HT1080 (cell line): ENCODE measurements around the gene MPP2. TPM values are rescaled to one million over a fixed set of nuclear protein-coding genes. Genes with fewer than 3 reads are reported as not detected.
"Not testable (repeated sequence)": the region's sequence is repeated elsewhere in the genome, so short reads cannot be mapped to it uniquely, and the experiment has no call there.

Source experiments
- DNase-seq: peaks from one replicate; pipeline ENCODE4 v3.0.0-alpha.2; 2015; ENCODE audit warnings: low read depth
- total RNA-seq: library from RNA; depleted of rRNA; stranded (reverse); fragments of >200 nt; shearing (Covaris generic); gene quantifications from 2 replicates; pipeline ENCODE4 v1.2.3, GENCODE V29; 2014

The MPP2 gene
- total RNA-seq, 1 experiment from 2014 or later: 0.27 TPM

GRCh38 chr17:43852571-43852970 lies 54.8 kb downstream of the MPP2 start:
- no peak for DNase-seq

DNA sequence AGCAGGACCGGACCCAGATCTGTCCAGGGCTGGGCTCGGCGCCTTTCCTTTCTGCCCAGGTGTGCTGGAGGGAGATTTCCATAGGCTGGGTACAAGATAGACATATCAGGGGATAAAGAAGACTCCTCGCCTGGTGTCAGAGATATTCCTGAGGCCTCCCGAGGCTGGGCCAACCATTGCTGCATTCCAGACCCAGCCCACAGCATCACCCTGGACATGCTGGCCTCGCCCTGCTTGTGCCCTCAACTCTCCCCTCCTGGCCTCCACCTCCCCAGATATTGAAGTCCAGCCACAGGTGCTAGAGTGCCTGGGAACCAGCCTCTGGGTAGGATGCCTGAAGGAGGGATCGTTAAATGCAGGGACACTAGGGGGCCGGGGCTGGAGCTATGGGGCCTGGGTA lies 58.2 kb downstream of the MPP2 start:
- DNase-seq: no peak

DNA sequence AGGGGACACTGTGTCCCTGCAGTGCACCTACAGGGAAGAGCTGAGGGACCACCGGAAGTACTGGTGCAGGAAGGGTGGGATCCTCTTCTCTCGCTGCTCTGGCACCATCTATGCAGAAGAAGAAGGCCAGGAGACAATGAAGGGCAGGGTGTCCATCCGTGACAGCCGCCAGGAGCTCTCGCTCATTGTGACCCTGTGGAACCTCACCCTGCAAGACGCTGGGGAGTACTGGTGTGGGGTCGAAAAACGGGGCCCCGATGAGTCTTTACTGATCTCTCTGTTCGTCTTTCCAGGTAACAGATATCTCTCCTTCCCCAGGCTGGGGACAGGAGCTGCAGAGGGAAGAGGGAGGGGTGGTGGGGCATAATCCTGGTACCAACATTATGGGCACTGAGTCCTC lies 58.7 kb downstream of the MPP2 start:
- no peak for DNase-seq

GRCh38 chr17:43846963-43847371 lies 60.4 kb downstream of the MPP2 start, which contains the start of gene CD300LG:
TSS of gene CD300LG (plus strand) at chr17:43847176. CDS start at chr17:43847217, 41 bp downstream.
- no peak for DNase-seq

DNA sequence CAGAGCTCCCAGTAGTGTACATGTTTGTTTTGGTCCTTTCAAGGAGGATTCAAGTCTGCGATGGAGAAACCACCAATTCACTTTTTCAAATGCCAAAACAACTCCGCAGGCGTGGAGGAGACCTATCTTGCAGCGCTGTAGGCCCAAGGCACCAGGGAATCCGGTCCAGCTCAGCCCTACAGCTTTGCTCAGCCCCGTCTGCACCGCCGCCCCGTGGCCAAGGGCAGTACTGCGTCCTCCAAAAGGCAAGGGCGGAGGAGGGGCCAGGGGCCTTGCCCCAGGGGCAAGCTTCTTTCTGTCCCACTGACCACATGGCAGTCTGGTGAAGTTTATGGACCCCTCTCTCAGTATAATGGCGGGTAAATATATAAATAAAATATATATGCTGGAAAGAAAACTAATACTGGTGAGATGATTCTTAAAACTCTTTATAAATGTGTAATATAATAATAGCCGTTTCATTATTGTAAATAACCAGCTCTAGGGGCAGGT lies 61.1 kb downstream of the MPP2 start:
- peak; percentile 56 for DNase-seq

DNA sequence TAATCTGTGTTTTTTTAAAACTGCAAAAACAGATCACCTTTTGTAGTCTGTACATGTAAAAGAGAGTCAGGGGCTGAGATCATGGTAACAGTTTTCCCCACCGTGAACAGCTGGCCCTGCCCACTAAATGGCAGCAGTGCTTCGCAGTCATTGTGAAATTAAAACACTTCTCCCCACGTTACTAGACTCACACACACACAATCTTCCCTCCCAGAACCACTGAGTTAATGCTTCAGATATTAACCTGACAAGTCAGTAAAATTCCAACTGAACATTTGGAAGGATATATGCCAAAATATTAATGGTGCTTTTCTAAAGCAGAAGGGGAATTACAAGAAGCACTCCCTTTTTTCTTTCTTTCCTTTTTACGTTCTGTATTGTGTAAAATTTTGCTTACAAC lies 61.6 kb downstream of the MPP2 start:
- DNase-seq: no peak

- DNase-seq: no peak
Observed at GRCh38 chr17:43844241-43844640, 63.1 kb downstream of the MPP2 start.

- DNase-seq: no peak
Observed at GRCh38 chr17:43842975-43843325, 64.4 kb downstream of the MPP2 start.

DNA sequence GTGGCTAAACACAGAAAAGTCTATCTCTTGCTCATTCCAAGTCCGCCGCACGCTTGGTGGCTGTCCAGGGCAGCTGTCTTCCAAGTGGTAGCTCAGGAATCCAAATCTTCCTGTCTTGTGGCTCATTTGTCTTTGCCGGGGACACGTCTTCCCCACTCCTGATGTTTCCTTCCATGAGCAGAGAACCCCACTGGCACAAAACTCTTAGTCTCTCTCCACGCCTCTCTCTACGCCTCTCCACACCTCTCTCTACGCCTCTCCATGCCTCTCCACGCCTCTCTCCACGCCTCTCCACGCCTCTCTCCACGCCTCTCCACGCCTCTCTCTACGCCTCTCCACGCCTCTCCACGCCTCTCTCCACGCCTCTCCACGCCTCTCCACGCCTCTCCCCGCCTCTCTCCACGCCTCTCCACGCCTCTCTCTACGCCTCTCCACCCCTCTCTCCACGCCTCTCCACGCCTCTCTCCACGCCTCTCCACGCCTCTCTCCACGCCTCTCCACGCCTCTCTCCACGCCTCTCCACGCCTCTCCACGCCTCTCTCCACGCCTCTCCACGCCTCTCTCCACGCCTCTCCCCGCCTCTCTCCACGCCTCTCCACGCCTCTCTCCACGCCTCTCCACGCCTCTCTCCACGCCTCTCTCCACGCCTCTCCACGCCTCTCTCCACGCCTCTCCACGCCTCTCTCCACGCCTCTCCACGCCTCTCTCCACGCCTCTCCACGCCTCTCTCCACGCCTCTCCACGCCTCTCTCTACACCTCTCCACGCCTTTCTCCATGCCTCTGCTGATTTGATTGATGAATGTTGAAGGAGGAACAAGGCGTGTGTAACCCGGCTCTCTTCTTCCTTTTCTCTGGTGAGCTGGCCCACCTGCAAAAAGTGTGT lies 65.0 kb downstream of the MPP2 start:
- not testable (repeated sequence) for DNase-seq

GRCh38 chr17:43841282-43841681 lies 66.1 kb downstream of the MPP2 start:
- DNase-seq: no peak

DNA sequence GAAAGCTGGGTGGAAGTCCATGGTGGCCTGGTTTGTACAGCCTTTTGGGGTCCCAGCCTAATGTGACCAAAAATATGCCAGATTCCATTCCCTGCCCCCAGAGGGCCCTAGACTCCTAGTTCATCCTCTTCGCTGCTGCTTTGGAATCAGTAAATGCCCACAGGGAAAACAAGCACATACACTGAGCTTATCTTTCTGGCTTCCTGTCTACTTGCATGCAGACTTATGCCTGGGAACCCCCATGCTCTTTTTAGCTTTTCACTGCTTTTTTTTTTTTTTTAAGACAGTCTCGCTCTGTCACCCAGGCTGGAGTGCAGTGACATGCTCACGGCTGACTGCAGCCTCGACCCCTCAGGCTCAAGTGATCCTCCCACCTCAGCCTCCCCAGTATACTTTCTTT lies 66.5 kb downstream of the MPP2 start:
- peak; percentile 15 for DNase-seq

DNA sequence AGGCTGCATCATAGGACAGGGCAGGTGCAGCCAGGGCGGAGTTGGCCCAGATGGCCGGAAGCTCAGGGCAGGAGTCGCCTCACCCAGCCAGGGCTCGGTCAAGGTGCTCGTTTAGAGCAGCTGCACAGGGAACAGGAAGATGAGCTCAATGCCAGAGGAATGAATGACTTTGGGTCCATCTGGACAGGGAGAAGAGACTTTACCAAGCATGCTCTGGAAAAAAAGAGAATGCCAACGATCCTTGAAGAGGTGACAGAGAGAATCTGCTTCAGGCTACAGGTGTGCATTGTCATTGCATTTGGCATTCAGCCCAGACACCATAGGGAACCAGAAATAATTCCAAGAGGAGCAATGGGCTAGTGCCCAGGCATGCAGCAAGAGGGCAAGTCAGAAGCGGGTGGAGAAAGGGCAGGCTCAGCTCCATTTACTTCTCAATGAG lies 67.6 kb downstream of the MPP2 start:
- DNase-seq: peak; percentile 8

GRCh38 chr17:43834106-43834505 lies 73.2 kb downstream of the MPP2 start:
- no peak for DNase-seq

DNA sequence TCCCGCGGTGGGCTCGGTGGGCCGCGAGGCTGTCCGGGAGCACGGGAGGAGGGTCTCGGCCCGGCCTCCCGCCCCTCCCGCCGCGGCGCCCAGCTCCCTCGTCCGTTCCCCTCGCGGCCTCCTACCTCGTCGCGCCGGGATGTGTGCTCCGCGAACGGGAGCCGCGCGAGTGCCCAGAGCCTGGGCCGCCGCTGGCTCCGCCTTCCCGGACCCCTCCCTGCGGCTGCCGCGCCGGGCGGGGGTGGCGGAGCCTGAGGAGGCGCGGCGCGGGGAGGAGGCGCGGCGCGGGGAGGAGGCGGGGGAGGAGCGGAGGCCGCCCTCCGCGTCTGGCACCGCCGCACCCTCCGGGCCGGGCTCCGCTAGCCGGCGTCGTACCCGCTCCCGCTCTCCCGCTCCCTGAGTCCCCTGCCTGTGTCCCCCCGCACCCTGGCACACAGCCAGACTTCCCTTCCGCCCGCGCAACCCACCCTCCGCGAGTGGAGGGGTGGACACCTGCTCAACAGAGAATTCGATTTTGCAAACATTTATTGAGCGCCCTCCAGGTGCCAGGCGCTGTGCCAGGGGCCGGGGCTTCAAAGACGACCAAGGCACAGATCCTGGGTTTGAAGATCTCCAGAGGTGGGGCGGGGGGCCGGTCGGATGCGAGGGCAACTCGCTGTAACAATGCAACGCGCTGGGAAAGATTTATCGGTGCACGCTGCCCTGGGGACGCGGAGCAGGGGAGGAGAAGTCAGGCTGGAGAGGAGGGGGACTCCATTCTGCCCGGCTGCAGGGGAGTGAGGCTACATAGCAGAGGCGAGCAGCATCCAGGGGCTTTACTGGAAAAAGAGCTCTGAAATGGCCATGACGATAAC lies 74.1 kb downstream of the MPP2 start, which contains the start of gene MPP3:
Gene MPP3, minus strand, starts transcription at position 171 of the 854 bp plus-strand sequence. CDS start 1,240 bp downstream, outside the sequence.
- DNase-seq: peak; percentile 51

- DNase-seq: peak; percentile 72
Observed at GRCh38 chr17:43832168-43832975, 75.0 kb downstream of the MPP2 start.

DNA sequence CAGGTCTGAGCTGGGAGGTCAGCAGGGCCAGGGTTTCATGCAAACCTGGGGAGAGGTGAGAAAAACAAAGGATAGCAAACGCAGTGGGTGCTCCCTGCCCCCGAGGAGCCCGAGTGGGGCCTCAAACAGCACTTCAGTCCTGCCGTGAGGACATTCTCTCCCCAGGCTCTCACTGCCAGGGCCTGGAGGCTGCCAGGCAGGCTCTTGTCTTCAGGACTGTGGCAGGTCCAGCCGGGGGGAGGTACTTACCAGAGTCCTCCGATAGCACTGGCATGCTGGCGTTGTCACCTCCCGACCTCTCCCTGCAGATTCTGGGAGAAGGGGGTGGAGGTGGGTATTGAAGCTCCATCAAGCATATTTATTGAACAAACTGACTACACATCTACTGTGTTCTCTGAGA lies 75.7 kb downstream of the MPP2 start:
- DNase-seq: no peak

GRCh38 chr17:43830510-43831140 lies 76.7 kb downstream of the MPP2 start:
- DNase-seq: no peak

GRCh38 chr17:43829738-43830137 lies 77.6 kb downstream of the MPP2 start:
- no peak for DNase-seq

- no peak for DNase-seq
Observed at GRCh38 chr17:43827596-43827995, 79.7 kb downstream of the MPP2 start.

DNA sequence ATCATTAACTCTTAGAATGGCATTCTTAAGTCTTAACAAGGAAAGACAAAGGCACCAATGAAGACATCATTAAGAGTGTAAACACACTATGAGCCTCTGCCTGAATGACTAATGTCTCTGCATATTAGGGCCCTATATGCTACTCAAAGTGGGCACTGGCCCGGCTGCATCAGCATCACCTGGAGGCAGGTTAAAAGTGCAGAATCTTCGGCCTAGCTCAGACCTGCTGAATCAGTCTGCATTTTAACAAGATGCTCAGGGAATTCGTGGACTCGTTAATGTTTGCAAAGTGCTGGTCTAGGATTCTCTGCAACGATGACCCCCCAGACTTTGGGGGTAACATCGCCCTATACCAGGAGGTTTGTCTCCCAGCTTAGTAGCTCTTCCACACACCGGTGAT lies 81.1 kb downstream of the MPP2 start:
- no peak for DNase-seq

GRCh38 chr17:43825567-43825966 lies 81.8 kb downstream of the MPP2 start:
- DNase-seq: no peak
